GM18508 (cell line): ENCODE data around the gene FCRL5.
"Not testable (repeated sequence)": the region's sequence is repeated elsewhere in the genome, so short reads cannot be mapped to it uniquely, and the experiment has no call there.

Source experiments
- ATAC-seq: cut with Tn5 transposase; IDR thresholded peaks from one replicate; pipeline ENCODE4 v1.9.1; 2021; ENCODE audit warnings: moderate number of reproducible peaks; ENCODE audit not compliant: insufficient read depth, unreplicated experiment

FCRL5 gene

GRCh38 chr1:157551694-157552693 is at the start of gene FCRL5:
TSS of gene FCRL5 (minus strand) at chr1:157552515. CDS start at chr1:157552362, 153 bp downstream.
- peak; percentile 57 for ATAC-seq

DNA sequence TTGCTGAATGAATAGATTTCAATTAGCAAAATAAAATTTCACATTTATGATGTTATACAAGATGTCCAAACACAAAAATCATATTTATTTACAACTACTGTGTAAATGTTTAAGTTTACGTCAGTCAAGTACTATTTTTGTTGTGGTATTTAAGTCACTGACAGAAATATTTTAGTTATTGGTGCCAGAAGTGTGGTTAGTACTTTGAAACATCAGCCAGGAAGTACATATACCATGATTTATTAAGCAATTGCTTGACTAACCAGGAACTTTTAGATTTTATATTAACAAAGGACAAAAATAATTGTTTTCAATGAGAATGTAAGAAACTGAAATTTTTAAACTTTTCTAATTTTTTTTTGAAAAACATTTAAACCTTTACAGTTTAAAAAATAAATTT is 47.9 kb upstream of the FCRL5 start:
- no peak for ATAC-seq

DNA sequence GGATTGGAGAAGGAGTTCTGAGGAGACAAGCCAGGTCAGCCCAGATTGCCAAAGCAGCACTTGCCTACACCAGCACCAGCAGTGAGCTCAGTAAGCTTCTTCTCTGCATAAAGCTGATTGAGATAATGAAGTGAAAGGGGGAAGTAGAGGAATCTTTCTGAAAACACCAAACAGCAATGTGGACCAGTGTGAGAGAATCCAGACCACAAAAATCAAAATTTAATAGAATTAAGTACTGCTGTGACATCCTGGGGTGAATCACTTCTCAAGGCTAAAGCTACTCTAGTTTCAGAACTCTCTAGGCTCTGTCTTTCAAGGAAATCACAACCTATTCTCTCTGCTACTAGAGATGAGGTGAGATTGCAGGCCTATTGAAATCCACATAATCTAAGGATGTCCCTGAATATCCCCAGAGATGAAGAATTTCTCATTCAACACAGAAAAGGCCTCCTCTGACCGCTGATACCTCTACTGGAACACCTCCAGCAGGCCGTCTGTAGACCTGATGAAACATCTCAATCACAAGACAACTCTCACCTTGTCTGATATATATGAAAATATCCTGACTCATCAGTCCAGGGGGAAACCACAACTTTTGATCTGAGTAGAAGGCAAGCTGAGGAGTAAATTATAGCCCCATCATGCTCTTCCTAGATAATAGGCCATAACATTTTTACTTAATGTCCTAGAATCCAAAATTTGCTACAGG is 45.8 kb upstream of the FCRL5 start, which contains the start of gene FCRL4:
Gene FCRL4, minus strand, starts transcription at position 127 of the 709 bp plus-strand sequence. CDS start 141 bp downstream, outside the sequence.
- ATAC-seq = peak; percentile 51

GRCh38 chr1:157596384-157596783 is 44.1 kb upstream of the FCRL5 start:
- peak; percentile 37 for ATAC-seq

DNA sequence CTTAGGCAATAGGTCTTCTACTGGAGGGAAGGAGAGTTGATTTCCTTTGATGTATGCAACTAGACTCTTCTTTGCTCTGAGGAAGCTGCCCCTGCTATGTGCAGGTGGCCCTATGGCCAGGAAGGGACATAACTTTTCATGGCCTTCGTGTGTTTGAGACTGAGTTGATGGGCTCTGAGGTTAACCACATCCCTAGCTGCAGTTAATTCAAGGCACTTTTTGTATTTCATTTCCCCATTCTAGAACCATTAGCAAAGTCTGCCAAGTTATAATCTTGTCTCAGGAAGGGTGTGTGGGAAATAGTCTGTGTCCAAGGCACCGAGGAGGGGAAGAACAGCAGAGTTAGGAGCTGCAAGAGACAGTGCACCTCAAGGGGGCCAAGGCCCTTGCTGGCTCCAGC is 43.0 kb upstream of the FCRL5 start:
- ATAC-seq = peak; percentile 38

DNA sequence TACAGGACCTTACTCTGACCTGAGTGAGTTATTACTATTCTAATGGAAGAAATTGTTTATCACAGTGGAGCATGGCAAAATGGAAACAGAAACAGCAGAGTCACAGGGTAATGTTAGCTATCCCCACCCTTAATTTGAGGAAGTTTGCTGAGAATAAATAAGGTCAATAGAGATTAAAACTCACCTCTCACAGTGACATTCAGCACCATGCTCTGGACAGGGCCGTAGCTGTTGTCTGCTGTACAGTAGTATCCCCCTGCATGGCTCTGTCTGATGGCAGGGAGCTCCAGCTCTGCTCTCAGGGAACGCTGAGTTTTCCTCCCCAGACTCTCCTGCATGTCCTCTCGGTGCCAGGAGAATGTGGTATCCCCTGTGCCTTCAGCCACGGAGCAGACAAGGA is 33.7 kb upstream of the FCRL5 start:
- no peak for ATAC-seq

DNA sequence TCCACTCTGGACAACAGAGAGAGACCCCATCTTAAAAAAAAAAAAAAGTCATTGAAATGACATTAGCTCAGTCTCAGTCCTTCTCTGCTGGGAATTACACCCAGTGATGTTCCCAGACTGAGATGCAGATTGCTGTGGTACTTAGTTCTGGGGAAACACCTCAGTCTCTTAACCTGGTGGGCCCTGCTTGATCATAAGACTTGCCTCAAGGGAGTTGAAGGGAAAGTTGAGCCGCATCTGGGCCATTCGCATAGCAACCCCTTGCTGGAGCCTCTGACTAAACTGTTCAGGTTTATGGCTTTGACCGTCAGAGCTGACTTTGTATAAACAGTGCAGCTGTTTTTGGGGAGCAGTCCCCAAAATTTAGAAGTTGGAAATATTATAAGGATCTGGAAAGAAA is 32.2 kb upstream of the FCRL5 start:
- ATAC-seq = no peak

DNA sequence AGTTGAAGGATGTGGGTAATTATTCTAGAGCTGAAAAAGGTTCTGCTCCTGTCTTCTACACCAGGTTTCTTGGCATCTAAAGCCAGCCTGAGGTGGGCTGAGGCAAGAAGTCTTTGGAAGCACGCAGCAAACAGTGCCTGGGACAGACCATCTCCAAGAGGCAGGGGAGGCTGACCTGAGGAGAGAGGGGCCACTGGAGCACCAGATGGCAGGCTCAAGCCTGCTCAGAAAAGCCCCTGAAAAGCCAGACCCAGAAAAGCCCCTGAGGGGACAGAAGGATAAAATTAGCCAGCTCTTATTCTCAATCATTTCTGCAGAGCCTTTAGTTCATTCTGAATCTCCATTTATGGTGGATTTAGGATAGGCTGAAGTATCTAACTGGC is 28.5 kb upstream of the FCRL5 start:
- ATAC-seq = no peak

DNA sequence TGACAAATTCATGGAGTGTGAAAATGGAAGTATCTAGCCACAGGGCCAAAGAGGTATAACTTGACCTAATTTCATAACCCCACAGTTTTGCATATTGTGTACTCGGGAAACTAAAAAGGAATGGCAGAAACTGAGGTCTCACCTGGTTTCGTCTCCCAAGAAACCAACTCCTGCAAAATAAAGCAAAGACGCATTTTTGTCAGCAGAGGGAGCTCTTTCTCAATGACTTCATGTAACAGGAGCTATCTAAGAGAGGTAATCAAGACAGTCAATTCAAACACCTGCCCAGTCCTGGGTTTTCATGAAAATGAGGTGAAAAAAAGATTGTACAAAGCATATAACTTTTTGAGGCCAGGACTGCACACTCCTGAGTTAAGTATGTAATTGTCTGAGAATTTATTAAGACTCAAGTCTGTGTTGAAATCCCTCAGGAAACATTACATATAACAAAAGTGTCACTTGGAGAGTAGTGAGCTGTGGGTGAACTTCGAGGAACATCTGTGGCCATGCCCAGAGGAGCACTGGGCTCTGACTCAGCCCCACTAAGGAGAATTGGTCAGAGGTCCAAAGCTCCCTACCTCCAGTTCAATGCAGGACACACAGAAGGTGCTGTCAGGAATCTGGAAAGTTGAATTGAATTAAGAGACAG is 28.0 kb upstream of the FCRL5 start:
- ATAC-seq = no peak

DNA sequence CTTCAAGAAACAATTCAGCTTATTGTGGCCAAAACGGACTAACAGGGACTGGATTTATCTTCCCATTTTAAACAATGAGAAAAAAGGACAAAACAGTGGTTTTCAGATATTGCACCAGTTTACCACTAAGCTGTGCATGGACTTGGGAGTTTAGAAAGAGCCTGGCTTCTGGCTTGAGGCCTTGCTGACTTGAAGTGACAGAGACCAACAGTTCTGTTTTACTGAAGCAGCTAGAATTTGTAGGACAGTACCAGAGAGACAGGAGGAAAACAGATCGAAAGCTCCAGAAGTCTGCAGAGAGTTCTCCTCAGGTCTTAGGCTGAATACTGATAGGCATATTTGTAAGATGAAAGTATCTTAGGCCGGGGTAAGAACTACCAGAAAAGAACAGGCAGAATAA is 25.1 kb upstream of the FCRL5 start:
- no peak for ATAC-seq

DNA sequence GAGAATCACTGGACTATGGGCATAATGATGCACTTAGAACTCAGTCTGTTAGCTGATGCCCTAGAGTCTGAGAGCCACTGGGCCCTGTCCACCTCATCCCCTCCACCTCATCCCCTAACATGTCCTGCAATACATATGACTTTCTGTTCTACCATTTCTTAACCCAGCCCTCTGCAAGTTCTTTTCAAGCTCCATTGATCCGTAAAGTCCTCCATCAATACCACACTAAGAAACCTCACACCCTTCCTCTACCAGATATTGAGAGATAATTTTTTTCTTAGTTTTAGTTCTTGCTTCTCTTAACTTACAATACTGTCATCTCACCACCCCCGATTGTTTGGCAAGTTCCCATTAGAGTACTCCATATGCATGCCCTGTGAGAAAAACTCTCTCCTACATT is 23.4 kb upstream of the FCRL5 start:
- ATAC-seq = no peak

DNA sequence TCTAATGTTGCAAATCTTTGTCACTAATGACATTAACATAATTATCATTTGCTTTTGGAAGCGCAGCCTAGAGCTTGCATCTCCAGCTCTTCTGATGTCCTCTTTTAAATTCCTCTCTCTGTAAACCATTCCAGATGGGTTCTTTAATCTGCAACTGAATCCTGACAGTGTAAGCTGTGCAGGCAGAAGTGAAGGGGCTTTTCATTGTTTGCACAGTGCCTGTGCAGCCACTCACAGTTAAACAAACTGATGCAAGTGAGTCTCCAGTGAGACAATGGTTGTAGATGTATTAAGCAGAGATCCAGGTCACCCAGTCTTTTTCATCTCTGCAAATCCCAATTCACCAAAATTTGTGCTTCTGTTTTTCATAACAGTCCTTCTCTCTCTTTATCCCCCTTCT is 22.5 kb upstream of the FCRL5 start:
- ATAC-seq = no peak

- ATAC-seq = no peak
Observed at GRCh38 chr1:157566484-157567300, 14.4 kb upstream of the FCRL5 start.

DNA sequence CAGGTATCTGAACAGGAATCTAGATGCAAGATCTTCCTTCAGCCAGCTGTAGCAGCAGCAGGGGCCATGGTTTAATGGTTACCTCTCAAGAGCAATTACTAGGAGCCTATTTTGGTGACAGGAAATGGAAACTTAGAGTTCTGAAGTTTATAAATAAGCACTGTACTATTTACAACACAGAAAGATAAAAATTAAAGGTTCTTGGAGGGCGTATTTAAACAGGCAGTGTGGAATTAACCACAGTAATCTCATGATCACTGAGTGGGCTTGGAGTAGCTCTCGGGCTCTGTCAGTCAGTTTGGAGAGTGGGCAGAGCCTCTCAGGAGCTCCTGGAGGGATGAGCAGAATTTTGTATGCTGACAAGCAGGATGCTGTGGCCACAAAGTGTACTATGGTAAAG is 10.2 kb upstream of the FCRL5 start:
- peak; percentile 60 for ATAC-seq

DNA sequence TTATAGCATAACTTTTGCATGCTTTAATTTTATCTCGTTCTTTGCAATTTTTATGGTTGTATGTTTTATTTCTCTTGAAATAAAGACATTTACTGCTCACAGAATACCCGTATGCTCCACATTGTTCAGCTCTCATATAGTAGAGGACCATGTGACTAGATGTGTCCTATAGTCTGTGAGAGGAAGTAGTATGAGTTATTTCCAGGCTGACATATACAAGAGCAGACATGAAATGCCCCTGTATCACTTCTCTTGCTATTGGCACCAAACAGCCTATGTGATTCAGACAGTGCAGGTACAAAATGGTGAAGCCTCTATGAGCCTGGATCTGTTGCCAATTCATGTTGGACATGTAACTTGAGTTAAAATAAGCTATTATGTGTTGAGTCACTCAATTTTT is 5.8 kb upstream of the FCRL5 start:
- no peak for ATAC-seq

DNA sequence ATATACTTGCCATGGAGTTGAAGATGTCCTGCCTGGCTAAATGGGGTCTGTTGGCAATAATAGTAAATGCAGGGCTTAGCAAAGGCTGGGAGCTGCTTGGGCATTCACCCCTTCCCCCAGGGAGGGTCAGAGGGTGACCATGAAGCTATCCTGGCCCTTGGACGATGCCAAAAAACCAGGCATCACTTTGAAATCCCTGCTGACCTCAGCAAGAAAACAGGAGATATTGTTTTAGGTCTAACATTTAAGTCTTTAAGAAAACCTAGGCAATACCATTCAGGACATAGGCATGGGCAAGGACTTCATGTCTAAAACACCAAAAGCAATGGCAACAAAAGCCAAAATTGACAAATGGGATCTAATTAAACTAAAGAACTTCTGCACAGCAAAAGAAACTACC is 4.2 kb downstream of the FCRL5 start:
- ATAC-seq = not testable (repeated sequence)

DNA sequence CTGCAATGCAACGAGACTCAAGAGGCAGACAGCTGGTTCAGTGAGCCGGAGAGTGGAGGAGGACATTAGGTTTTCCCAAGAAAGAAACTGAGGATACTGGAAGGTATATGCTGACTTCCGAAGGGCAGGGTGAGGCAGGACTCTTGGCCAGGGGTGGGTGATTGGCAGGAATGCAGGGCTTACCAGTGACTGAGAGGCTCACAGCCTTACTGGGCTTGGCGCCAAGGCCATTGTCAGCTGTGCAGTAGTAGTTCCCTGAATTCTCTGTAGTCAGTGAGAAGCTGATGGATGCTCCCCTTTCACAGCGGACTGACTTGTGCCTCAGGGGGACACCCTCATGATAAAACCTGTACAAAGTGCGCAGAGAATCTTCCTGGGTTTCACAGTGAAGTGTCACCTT is 9.6 kb downstream of the FCRL5 start:
- no peak for ATAC-seq

GRCh38 chr1:157540852-157541251 is 11.5 kb downstream of the FCRL5 start:
- ATAC-seq = no peak

- no peak for ATAC-seq
Observed at GRCh38 chr1:157540160-157540748, 12.1 kb downstream of the FCRL5 start.

- no peak for ATAC-seq
Observed at GRCh38 chr1:157539568-157539967, 12.7 kb downstream of the FCRL5 start.
